ENCODE measurements around the gene CCDC9.
"Not testable (repeated sequence)": the region's sequence is repeated elsewhere in the genome, so short reads cannot be mapped to it uniquely, and the experiment has no call there.

DNA sequence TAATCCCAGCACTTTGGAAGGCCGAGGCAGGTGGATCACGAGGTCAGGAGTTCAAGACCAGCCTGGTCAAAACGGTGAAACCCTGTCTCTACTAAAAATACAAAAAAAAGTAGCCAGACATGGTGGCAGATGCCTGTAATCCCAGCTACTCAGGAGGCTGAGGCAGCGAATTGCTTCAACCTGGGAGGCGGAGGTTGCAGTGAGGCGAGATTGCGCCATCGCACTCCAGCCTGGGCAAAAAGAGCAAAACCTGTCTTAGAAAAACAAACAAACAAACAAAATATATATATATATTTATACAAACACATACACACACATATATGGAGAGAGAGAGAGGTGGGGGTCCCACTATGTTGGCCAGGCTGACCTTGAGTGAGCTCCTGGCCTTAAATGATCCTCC is 3.3 kb upstream of the CCDC9 start:
- TF ChIP-seq RXRA (IDR thresholded peaks at IDR 0.05; ENCODE audit: insufficient read depth, low read depth, low read length); CBX8 (IDR thresholded peaks at IDR 0.05; ENCODE audit: borderline replicate concordance, low read depth, low read length); TCF12 (IDR thresholded peaks at IDR 0.05; ENCODE audit: low read depth, low read length); FOSL1 (IDR thresholded peaks at IDR 0.05; ENCODE audit: insufficient read depth, low read depth, low read length); CBX5 (IDR thresholded peaks at IDR 0.05; ENCODE audit: low read depth, low read length); TBP (IDR thresholded peaks at IDR 0.05; ENCODE audit: low read depth, low read length); EP300 (IDR thresholded peaks at IDR 0.05; ENCODE audit: borderline replicate concordance in 1 of 2, low read depth in 2 of 2, low read length in 2 of 2); CHD7 (IDR thresholded peaks at IDR 0.05; ENCODE audit: insufficient replicate concordance, low read length); EGR1 (IDR thresholded peaks at IDR 0.05; ENCODE audit: borderline replicate concordance, low read depth, low read length); JUND (IDR thresholded peaks at IDR 0.05; ENCODE audit: low read length): not testable (repeated sequence)
- TF ChIP-seq, protein P1, sequence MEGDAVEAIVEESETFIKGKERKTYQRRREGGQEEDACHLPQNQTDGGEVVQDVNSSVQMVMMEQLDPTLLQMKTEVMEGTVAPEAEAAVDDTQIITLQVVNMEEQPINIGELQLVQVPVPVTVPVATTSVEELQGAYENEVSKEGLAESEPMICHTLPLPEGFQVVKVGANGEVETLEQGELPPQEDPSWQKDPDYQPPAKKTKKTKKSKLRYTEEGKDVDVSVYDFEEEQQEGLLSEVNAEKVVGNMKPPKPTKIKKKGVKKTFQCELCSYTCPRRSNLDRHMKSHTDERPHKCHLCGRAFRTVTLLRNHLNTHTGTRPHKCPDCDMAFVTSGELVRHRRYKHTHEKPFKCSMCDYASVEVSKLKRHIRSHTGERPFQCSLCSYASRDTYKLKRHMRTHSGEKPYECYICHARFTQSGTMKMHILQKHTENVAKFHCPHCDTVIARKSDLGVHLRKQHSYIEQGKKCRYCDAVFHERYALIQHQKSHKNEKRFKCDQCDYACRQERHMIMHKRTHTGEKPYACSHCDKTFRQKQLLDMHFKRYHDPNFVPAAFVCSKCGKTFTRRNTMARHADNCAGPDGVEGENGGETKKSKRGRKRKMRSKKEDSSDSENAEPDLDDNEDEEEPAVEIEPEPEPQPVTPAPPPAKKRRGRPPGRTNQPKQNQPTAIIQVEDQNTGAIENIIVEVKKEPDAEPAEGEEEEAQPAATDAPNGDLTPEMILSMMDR (IDR thresholded peaks at IDR 0.05; ENCODE audit: control extremely low read depth in 1 of 3, insufficient read depth in 1 of 3, low read depth in 1 of 3, low read length in 3 of 3), result not testable (repeated sequence)
- TF ChIP-seq, protein P2, sequence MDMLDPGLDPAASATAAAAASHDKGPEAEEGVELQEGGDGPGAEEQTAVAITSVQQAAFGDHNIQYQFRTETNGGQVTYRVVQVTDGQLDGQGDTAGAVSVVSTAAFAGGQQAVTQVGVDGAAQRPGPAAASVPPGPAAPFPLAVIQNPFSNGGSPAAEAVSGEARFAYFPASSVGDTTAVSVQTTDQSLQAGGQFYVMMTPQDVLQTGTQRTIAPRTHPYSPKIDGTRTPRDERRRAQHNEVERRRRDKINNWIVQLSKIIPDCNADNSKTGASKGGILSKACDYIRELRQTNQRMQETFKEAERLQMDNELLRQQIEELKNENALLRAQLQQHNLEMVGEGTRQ (IDR thresholded peaks at IDR 0.05; ENCODE audit: low read length), result not testable (repeated sequence)

Measured in H1 (cell line).